NK-92 treated with Interleukin-12 subunit alpha and Interleukin-12 subunit beta, amount 100 ng/mL, for 24 hours (cell line): ENCODE measurements around the gene LMX1B.
"Not testable (repeated sequence)": the region's sequence is repeated elsewhere in the genome, so short reads cannot be mapped to it uniquely, and the experiment has no call there.

Source experiments
- DNase-seq: peaks from one replicate; lab custom pipeline; 2025; lab: John Stamatoyannopoulos, UW

LMX1B gene

GRCh38 chr9:126613651-126614050 lies at the start of gene LMX1B:
Gene LMX1B (plus strand): TSS chr9:126613928. CDS start chr9:126614450, 522 bp downstream.
- no peak for DNase-seq

- no peak for DNase-seq
Observed at GRCh38 chr9:126564128-126564527, 49.6 kb upstream of the LMX1B start.

DNA sequence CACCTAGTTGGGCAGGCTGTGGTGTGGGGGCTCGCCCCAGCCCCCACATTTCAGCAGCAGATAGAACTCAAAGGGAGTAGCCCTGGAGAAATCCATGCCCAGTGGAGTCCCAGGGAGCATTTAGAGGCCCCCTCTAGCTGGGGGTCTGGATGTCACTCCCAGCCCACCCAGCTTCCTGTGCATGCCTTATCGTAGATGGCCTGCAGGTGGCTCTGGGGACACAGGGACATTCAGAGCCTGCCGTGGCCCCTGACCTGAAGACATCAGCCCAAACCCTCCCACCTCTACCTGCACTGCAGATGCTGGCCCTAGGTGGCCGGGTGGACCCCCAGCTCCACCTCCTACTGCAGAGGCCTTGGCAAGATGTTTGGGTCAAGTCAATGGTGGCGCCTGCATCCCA lies 49.0 kb upstream of the LMX1B start:
- no peak for DNase-seq

- DNase-seq, result no peak
Observed at GRCh38 chr9:126565336-126566128, 48.2 kb upstream of the LMX1B start.

DNA sequence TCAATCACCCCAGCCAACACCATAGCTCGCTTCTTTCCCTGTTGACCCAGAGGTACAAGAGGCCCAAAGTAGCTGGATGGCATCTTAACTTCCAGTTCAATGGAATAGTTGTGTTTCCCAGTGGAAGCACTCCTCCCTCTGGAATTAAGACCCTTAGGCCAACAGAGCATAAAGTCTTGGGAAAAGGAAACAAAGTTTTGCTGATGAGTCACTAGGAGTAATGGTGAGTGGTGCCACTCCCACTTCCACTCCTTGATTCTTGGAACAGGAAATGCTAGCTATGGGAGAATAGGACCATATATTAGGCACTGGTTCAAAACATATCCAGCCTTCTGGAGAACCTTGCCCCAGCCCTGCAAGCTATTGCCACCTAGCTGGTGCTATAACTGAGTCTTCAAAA lies 44.7 kb upstream of the LMX1B start:
- DNase-seq, result no peak

GRCh38 chr9:126578029-126578428 lies 35.7 kb upstream of the LMX1B start:
- no peak for DNase-seq

DNA sequence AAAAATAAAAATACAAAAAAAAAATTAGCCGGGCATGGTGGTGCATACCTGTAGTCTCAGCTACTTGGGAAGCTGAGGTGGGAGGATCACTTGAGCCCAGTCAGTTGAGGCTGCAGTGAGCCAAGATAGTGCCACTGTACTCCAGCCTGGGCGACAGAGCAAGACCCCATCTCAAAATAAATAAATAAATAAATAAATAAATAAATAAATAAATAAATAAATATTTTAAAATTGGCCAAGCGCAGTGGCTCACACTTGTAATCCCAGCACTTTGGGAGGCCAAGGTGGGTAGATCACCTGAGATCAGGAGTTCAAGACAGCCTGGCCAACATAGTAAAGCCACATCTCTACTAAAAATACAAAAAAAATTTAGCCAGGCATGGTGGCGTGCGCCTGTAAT lies 33.4 kb upstream of the LMX1B start:
- not testable (repeated sequence) for DNase-seq

DNA sequence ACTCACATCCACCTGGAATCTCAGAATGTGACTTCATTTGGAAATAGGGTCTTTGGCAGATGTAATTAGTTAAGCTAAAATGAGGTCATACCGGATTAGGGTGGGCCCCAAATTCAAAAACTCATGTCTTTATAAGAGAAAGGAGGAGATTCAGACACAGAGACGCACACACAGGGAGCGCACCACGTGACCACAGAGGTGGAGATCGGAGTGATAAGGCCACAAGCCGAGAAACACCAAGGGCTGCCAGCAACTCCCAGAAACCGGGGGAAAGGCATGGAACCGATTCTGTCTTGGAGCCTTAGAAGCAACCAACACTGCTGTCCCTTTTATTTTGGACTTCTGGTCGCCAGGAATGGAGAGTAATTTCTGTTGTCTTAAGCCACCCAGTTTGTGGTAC lies 31.8 kb upstream of the LMX1B start:
- DNase-seq, result no peak

DNA sequence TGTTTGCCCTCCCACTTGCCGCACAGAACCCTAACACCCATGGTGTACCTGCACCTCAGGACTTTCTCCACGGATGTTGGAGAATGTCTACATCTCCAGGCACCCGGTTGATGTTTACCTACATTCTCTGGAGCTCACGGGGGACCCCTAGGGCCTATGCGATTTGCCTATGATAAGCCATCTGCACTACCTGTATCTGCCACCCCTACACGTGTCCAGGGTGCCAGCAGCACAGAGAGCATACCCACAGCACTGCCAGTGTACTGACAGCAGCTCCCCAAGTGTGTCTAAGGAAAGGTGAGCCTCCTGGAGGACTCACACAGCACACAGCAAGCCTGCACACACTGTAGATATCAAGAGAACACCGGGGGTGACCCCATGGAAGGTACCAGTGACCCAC lies 31.3 kb upstream of the LMX1B start:
- no peak for DNase-seq

DNA sequence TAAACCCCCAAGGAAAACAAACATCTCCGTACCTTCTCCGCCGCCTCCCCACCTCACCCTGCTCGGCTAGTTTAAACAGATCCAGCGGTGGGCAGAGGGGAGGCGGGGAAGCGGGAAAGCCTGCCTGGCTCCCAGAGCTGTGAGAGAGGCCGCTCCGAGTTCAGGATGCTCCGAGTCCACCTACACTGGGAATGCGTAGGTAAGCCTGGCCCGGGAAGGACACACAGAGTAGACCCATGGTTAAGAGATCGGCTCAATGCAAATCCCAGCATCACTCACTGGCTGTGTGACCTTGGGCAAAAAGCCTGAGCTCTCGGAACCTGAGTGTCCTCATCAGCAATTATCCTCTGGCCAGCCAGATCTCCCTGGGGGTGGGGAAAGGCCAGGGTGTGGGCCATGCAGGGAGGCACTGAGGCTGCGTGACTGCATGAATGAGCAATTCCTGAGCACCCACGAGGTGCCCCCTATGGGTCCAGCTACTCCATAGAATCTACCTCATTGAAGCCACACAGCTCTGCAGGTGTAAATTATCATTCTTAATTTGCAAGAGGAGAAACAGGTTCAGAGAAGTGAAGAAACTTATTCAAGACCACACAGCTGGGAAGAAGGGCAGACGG lies 30.5 kb upstream of the LMX1B start:
- no peak for DNase-seq

- DNase-seq, result no peak
Observed at GRCh38 chr9:126584611-126585010, 29.1 kb upstream of the LMX1B start.

- DNase-seq, result no peak
Observed at GRCh38 chr9:126586236-126586635, 27.5 kb upstream of the LMX1B start.

- no peak for DNase-seq
Observed at GRCh38 chr9:126587187-126588185, 26.2 kb upstream of the LMX1B start.

DNA sequence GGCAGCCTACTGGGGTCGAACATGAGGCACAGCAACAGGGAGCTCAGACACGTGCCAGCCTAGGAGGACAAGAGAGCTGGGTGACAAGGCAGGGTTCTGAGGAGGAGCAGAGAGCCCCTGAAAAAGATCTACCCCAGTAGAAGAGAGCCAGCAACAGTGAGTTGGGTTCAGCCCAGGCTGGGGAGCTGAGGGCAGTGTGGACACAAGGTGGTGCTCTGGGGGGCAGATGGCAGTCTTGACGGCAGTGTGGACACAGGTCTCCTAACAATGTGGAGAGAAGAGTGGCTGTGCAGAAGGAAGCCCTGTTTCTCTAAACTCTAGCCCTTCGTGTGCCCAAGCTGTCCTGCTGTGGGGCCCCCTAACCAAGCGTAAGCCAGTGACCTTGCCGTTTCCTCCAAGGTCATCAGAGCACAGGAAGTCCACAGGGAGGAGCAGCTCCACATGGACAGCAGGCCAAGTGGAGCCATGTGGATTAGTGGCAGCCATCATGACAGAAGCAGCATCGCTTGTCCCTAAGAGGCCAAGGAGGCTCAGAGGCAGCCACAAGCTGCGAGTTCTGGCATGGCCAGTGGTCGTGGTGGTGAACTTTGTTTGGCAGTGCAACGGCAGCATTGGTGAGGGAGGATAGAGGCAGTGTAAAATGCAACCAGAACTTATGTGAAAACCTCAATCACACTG lies 25.1 kb upstream of the LMX1B start:
- DNase-seq, result no peak

- DNase-seq, result no peak
Observed at GRCh38 chr9:126589349-126589748, 24.4 kb upstream of the LMX1B start.

GRCh38 chr9:126591083-126591482 lies 22.6 kb upstream of the LMX1B start:
- DNase-seq, result no peak

DNA sequence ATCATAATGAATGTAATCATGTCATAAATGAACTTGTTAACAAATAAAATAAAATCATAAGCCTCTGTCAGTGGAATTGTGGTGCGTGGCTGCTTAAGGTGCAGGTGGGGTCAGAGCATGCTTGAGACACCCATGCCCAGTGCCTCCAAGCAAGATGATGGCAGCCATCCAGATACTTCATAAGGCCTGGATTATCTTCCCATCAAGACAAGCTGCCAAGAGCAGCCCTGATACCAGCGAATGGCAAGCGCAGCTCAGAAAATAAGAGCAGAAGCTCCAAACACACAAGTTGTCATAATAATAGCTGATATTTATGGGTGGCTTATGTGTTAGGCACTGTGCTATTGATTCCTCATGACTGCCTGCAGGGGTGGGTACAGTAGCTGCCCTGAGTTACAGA lies 21.8 kb upstream of the LMX1B start:
- DNase-seq, result no peak

DNA sequence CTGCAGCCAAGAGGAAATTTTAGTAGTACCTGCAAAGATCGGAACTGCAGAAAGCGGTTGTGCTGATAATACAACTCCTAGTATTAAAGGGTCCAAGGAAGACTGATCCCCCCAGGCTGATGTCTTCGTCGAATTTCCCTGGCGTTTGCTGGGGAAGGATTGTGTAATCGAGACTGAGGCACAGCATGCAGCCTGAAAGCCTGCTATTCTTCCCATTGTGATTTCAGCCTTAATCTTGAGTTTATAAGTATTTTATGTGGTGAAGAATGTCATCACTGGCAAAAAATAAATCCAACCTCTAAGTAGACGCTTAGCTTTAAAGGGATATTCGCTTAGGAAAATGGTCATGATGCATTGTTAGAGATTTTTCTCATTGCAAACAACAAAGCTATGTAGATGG lies 21.3 kb upstream of the LMX1B start:
- DNase-seq, result no peak

GRCh38 chr9:126595982-126596381 lies 17.7 kb upstream of the LMX1B start:
- DNase-seq, result no peak

GRCh38 chr9:126599047-126599650 lies 14.6 kb upstream of the LMX1B start:
- no peak for DNase-seq
